Measurements from ENCODE around the gene PHLDB2.

PHLDB2 gene

GRCh38 chr3:111968319-111969054 lies 109.4 kb downstream of the PHLDB2 start:
- DNase-seq: no peak

DNA sequence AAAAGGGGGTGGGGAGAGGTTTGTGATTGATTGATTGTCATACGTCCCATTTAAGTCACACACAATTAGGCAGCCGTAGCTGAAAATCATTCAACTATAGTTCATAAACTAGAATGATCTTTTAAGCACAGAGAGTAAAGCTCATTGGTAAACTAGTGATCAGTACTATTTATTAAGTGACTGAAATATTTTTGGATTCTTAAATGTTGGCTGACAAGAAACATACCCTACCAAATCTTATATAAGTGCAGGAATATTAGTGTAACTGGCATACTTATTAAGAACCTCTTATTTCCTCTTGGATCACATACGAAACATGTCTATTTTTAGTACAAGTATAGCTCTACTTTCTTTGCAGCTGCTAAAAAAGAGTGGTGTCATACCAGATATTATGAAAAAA lies 111.3 kb downstream of the PHLDB2 start:
- no peak for DNase-seq

DNA sequence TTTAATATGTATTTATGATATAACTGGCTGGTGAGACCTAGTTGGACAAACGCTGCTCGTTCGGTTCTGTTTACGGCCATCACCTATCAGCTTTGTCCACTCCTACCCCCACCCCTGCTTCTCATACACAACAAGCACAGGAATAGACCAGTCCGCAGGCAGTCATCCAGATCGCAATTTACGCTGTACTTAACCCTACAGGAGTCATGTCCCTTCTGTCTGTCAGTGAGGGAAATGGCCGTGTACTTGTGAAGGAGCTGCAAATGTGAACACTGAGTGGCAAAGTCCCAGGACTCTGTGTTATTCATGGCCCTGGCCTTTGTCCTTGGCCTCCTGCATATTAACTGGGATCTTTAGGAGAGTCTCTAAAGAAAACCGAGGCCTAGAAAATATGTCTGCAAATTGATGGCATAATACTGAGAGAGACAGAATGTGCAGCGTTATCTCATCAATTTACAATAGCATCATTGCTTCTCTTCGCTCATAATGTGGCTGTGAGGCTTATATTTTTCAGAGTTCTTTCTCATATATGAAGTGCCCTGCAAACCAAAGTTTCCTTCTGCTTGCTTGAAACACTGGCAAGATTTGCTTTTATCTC lies 112.6 kb downstream of the PHLDB2 start:
- DNase-seq: no peak

DNA sequence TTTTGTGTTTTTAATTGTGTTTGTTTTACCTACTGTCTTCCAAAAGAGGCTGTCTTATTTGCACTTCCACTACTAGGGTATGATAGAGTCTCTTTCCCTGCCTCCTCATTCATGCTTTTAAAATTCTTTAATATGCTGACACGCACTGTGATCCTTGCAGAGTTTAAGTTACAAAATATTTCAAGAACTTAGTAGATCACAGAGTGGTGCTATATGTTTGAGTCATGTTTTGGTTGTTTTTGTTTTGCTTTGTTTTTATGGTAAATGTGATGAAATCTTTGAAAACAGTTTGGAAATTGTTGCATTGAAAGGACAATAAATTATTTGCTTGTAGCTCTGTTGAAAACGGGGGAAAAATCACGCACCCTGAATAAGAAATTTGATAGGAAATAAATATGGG lies 113.8 kb downstream of the PHLDB2 start:
- DNase-seq: no peak

- DNase-seq: no peak
Observed at GRCh38 chr3:111975131-111975530, 116.1 kb downstream of the PHLDB2 start.

DNA sequence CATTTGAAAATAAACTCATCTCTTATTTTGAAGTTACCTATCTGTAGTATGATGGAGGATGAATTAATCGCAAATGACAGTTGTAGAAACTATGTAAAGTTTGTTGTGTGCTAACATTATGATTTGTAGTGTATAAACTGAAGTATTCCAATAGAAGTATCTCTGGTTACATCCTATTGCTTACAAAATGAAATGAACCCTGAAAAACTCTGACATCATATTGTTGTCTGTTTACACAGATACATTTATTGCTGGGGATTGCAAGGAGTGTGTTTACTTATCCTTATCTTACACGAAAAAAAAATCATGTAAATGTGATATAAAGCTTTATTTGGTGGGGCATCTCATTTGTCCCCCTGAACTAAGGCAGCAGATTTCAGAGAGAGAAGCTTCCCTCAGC lies 117.2 kb downstream of the PHLDB2 start:
- no peak for DNase-seq

DNA sequence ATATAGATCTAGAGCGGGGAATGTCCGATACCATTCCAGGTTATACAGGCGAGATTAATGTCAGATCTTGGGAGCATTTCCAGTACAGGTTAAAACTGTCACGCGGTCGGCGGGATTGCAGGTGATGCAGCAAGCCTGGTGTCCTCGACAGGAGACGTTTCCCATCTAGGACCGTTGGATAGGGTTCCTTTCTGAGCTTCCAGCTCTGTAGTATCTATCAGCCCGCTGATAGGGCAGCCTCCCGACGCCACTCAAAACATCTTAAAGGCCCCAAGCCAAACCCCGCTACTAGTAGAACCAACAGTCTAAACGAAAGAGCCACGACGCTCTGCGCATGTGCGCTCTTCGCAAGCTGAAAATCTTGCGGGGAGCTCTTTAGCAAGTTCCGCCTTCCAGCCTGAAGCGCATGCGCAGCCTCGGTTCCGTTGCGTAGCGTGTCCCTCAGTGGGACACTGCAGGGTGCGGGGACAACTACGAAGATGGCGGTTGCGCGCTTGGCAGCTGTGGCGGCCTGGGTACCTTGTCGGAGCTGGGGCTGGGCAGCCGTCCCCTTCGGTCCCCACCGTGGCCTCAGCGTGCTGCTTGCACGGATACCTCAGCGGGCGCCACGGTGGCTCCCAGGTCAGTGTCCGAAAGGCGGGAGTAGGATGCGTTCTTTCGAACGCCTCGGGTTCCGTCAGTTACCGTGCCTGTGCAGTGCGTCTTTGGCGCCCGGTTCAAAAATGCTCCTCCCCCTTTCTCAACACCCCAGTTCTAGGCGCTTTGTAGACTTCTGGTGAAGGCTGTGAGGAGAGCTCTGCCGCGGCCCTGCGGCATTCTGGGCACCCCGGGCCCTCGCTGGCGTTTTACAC lies 119.7 kb downstream of the PHLDB2 start, which contains the start of gene ABHD10:
Gene ABHD10, plus strand, starts transcription at position 444 of the 851 bp plus-strand sequence. Its CDS starts 36 bp downstream, at position 480.
- peak; percentile 92 to 98 for DNase-seq

DNA sequence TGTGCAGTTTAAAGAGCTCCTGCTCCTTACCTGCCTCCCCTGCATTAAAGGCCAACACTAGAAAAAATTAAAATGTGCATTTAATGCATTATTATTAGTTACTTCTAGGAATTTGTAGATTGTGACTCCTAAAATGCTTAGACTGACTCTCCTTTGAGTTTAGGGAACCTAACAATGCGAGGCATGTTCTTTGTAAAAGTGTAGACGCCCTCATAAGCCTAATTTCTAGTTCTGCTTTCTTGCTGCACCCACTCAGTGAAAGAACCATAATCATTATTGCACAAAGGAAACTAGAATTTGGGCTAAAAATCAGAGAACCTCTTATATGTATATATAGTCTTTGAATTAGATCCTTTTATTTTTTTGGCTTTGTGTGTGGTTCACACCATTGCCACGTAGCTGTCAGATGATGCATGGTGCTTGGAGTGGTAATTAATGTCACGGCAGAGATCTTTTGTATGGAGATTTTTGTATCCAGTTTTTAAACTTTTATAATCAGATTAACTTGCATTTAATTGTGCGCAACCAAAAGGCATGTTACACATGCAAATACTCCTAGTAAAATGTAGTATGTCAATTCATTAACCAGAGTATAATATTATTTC lies 120.5 kb downstream of the PHLDB2 start:
- DNase-seq: no peak

- DNase-seq: no peak
Observed at GRCh38 chr3:111980716-111981456, 121.8 kb downstream of the PHLDB2 start.

DNA sequence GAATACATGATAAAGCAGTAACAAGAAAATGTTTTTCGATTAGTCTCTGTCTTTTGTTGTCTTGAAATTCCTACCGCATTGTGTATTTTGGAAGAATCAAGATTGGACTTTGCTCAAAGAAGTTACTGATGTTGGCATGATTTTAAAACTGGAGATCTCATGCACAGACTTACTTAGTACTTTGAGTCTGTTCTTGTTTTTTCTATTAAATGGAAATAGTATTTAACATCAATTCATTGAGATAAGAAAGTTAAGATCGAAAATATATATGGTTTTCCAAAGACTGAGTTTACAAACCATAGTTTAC lies 122.3 kb downstream of the PHLDB2 start:
- no peak for DNase-seq

- DNase-seq: no peak
Observed at GRCh38 chr3:111984636-111985298, 125.7 kb downstream of the PHLDB2 start.

- no peak for DNase-seq
Observed at GRCh38 chr3:111986800-111987199, 127.7 kb downstream of the PHLDB2 start.

- DNase-seq: peak in 1 of 2 experiments; percentile 13
Observed at GRCh38 chr3:111989061-111989678, 130.1 kb downstream of the PHLDB2 start.

DNA sequence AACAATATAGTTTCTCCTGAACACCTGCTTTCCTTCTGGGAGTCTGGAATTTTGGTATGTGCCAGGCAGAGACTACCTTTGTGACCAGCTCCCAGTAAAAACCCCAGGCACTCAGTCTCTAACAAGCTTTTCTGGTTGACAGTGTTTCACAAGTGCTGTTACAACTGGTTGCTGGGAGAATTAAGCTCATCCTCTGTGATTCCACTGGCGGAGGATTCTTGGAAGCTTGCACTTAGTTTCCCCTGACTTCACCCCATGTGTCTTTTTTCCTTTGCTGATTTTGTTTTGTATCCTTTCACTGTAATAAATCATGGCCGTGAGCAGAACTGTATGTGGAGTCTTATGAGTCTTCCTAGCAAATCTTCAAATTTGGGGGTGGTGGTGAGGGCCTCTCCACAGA lies 134.0 kb downstream of the PHLDB2 start:
- no peak for DNase-seq

GRCh38 chr3:111998636-111999483 lies 139.8 kb downstream of the PHLDB2 start, which contains the start of gene TAGLN3:
Gene TAGLN3, plus strand, starts transcription at chr3:111998922. Its CDS starts 501 bp downstream, at chr3:111999423.
- peak; percentile 49 to 52 for DNase-seq

DNA sequence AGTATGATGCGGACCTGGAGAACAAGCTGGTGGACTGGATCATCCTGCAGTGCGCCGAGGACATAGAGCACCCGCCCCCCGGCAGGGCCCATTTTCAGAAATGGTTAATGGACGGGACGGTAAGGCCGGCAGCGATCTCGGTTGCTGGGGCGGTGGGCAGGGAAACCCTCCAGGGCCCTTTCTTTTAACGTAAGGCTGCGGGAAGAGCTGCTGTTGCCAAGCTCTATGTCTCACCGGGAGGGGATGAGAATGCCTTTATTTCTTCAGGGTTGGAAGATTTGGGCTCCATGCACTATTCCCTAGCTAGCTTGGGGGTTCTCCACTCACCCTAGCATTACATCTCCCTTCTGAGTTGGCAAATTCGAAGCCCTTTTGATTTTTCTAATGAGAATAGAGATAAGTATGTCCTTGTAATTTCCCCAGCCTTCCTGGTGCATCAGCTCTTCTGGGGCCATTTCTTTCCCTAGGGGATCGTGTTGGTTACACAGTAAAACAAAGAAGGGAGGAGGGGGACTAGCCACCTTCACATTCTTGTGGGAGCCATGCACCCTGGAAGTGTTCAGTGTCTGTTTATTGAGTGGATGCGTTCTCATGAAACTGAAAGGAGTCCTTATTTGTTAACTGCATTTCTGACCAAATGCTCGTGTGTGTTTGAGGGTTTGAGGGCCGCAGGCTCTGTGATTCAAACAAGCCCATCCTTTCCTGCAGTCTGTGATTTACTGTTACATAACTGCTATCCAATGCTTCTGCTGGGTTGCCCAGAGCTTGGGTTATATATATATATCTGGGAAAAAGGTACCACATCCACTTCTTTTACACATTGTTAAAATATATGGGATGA lies 140.6 kb downstream of the PHLDB2 start:
- DNase-seq: no peak

- no peak for DNase-seq
Observed at GRCh38 chr3:112000367-112000771, 141.3 kb downstream of the PHLDB2 start.

- DNase-seq: no peak
Observed at GRCh38 chr3:112000966-112001365, 141.9 kb downstream of the PHLDB2 start.

DNA sequence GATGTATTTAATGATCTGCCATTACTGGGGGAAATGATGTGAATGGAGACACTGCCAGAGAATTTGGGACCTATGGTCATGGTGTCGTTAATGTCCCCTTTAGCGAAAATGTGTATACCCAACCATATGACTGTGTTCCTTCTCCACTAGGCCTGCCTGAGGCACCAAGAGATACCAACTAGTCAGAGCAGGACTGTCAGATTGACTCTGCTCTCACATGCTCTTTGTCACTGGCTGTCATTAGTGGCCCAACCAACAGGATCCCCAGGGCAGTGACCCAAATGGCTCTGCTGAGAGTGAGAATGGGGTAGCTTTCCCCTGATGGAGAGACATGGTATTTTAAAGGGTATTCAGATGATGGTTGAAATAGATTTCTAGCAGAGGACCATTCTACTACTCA lies 142.5 kb downstream of the PHLDB2 start:
- no peak for DNase-seq

Measured in NCI-H187 (cell line).